Body of pancreas (tissue), 4 donors: ENCODE data around the gene THSD4. TPM values are rescaled to one million over a fixed set of nuclear protein-coding genes. Genes with fewer than 3 reads are reported as not detected.

Experiments
- ATAC-seq: fragments of 150-250 bp; one replicate; pipeline ENCODE4 v1.9.1; 2016
- DNase-seq, 4 donors: peaks; one replicate each; pipeline ENCODE4 v3.0.0-alpha.2; 2019
- H3K27ac ChIP-seq, 4 donors: fragments of 200-600 bp; sonication (generic); 1 replicate in 3 of 4; 2 replicates in 1 of 4; pipeline versions ENCODE4 v1.5.1 to v1.6.1; 2016 to 2019; ENCODE audit warnings: mild to moderate bottlenecking in 1 of 4, mixed read lengths in 1 of 4, moderate library complexity in 1 of 4
- H3K27me3 ChIP-seq, 2 donors: fragments of 200-600 bp; sonication (generic); one replicate each; pipeline ENCODE4 v1.6.0; 2016; ENCODE audit warnings: mild to moderate bottlenecking in 1 of 2
- H3K36me3 ChIP-seq, 2 donors: fragments of 200-600 bp; sonication (generic); replicated peaks in 1 of 2; 2 replicates each; pipeline ENCODE4 v1.5.1; 2016; ENCODE audit warnings: low read depth in 2 of 2; ENCODE audit not compliant: insufficient read depth in 1 of 2
- H3K4me1 ChIP-seq: fragments of 200-600 bp; sonication (generic); one replicate; pipeline ENCODE4 v1.6.0; 2016
- H3K4me3 ChIP-seq, 2 donors: fragments of 200-600 bp; sonication (generic); 1 replicate in 1 of 2; 2 replicates in 1 of 2; pipeline ENCODE4 v1.5.1; 2016 to 2019
- H3K9me3 ChIP-seq, 3 donors: fragments of 200-600 bp; sonication (generic); 1 replicate in 2 of 3; 2 replicates in 1 of 3; pipeline ENCODE4 v1.5.1; 2016
- CTCF ChIP-seq, 7 experiments: fragments of 450-650 bp in 4 of 7; fragments of 200-600 bp in 3 of 7; sonication (generic) in 3 of 7; IDR thresholded peaks; one replicate each; pipeline ENCODE4 v1.5.1; 2016 to 2019; ENCODE audit warnings: antibody characterized with exemption in 7 of 7
- POLR2A ChIP-seq, 3 donors: fragments of 450-650 bp; IDR thresholded peaks; one replicate each; pipeline ENCODE4 v1.6.1; 2016; ENCODE audit warnings: antibody characterized with exemption in 3 of 3, mild to moderate bottlenecking in 2 of 3
- WGBS, 2 donors: methylation state at CpG; one replicate each; pipeline ENCODE4 v1.1.5; 2017; 5-methylcytosine and 5-hydroxymethylcytosine counted together
- intact Hi-C: fragments of 100-400 bp; cut with DNase I; formaldehyde crosslinking; loops from one replicate; pipeline ENCODE4 v1.15.1; 2023
- total RNA-seq, 2 donors: library from RNA; depleted of rRNA; stranded (reverse); fragments of >200 nt; gene quantifications; one replicate each; pipeline ENCODE4 v1.1.0, GENCODE V29; 2016

THSD4 gene
- total RNA-seq, 2 donors from 2014 or later = 12.9 to 16.1 TPM

GRCh38 chr15:71221417-71221816, 106.1 kb downstream of the THSD4 start:
- WGBS, 2 donors = 68 to 70% methylated on average over 2 of the region's 2 CpGs
- Histone ChIP-seq H3K4me3 (no peak overlapping the region), H3K9me3 (no peaks in the 10 kb centered on the region), H3K27ac (no peak overlapping the region), H3K27me3 (no peaks in the 10 kb centered on the region), H3K36me3 (no peaks in the 10 kb centered on the region), H3K4me1 (no peaks in the 10 kb centered on the region)
- no peak for ATAC-seq
- intact Hi-C loops = no loop called here
- TF ChIP-seq CTCF (IDR thresholded peaks at IDR 0.05) (no peak), POLR2A (IDR thresholded peaks at IDR 0.05) (no peak)
- no peak for DNase-seq

GRCh38 chr15:71223516-71223915, 108.2 kb downstream of the THSD4 start:
- intact Hi-C loops = no loop called here
- DNase-seq (no peak), ATAC-seq (no peak)
- WGBS, 2 donors = 64 to 67% methylated on average over 2 of the region's 2 CpGs
- H3K27me3 ChIP-seq = no peaks in the 10 kb centered on the region
- H3K4me3 ChIP-seq = no peak overlapping the region
- H3K36me3 ChIP-seq = no peaks in the 10 kb centered on the region
- H3K9me3 ChIP-seq = no peaks in the 10 kb centered on the region
- no peak overlapping the region for H3K27ac ChIP-seq
- H3K4me1 ChIP-seq = no peaks in the 10 kb centered on the region
- no peak for TF ChIP-seq POLR2A (IDR thresholded peaks at IDR 0.05)
- TF ChIP-seq CTCF (IDR thresholded peaks at IDR 0.05) = no peak

GRCh38 chr15:71224024-71224423, 108.8 kb downstream of the THSD4 start:
- Histone ChIP-seq H3K27me3 (no peaks in the 10 kb centered on the region), H3K4me1 (no peaks in the 10 kb centered on the region), H3K27ac (no peak overlapping the region), H3K9me3 (no peaks in the 10 kb centered on the region), H3K4me3 (no peak overlapping the region), H3K36me3 (no peaks in the 10 kb centered on the region)
- WGBS, 2 donors = 69 to 76% methylated on average over 4 of the region's 4 CpGs
- no peak for TF ChIP-seq POLR2A (IDR thresholded peaks at IDR 0.05)
- no peak for DNase-seq
- intact Hi-C loops = no loop called here
- no peak for ATAC-seq

- no peaks in the 10 kb centered on the region for H3K27me3 ChIP-seq
- 69 to 72% methylated on average over 2 of the region's 2 CpGs for WGBS, 2 donors
- H3K4me1 ChIP-seq = no peaks in the 10 kb centered on the region
- H3K9me3 ChIP-seq = no peaks in the 10 kb centered on the region
- TF ChIP-seq POLR2A (IDR thresholded peaks at IDR 0.05) (no peak), CTCF (IDR thresholded peaks at IDR 0.05) (no peak)
- H3K27ac ChIP-seq = no peak overlapping the region
- no peak overlapping the region for H3K4me3 ChIP-seq
- no peaks in the 10 kb centered on the region for H3K36me3 ChIP-seq
- intact Hi-C loops = no loop called here
- DNase-seq (no peak), ATAC-seq (no peak)
Measured at GRCh38 chr15:71225851-71226250, 110.6 kb downstream of the THSD4 start.

GRCh38 chr15:71226536-71227455, 111.5 kb downstream of the THSD4 start:
- H3K4me3 ChIP-seq = no peak overlapping the region
- TF ChIP-seq POLR2A (IDR thresholded peaks at IDR 0.05) (no peak), CTCF (IDR thresholded peaks at IDR 0.05) (no peak)
- no peaks in the 10 kb centered on the region for H3K9me3 ChIP-seq
- H3K36me3 ChIP-seq = no peaks in the 10 kb centered on the region
- ATAC-seq (no peak), DNase-seq (no peak)
- 69 to 70% methylated on average over 15 of the region's 15 CpGs for WGBS, 2 donors
- no peaks in the 10 kb centered on the region for H3K4me1 ChIP-seq
- H3K27me3 ChIP-seq = no peaks in the 10 kb centered on the region
- intact Hi-C loops = no loop called here
- no peak overlapping the region for H3K27ac ChIP-seq
